GM19463 (cell line): Measurements from ENCODE around the gene INSR.
"Not testable (repeated sequence)": the region's sequence is repeated elsewhere in the genome, so short reads cannot be mapped to it uniquely, and the experiment has no call there.

Experiments used
- ATAC-seq: cut with Tn5 transposase; IDR thresholded peaks from one replicate; pipeline ENCODE4 v1.9.1; 2021; ENCODE audit warnings: mild to moderate bottlenecking, moderate library complexity; ENCODE audit not compliant: unreplicated experiment

Gene INSR

GRCh38 chr19:7258041-7258839 is 36.0 kb downstream of the INSR start:
- no peak for ATAC-seq

- no peak for ATAC-seq
Observed at GRCh38 chr19:7257148-7258040, 36.8 kb downstream of the INSR start.

GRCh38 chr19:7255631-7256030 is 38.6 kb downstream of the INSR start:
- no peak for ATAC-seq

- ATAC-seq, result no peak
Observed at GRCh38 chr19:7255119-7255518, 39.1 kb downstream of the INSR start.

GRCh38 chr19:7254590-7254989 is 39.6 kb downstream of the INSR start:
- ATAC-seq, result no peak

GRCh38 chr19:7252364-7252763 is 41.9 kb downstream of the INSR start:
- ATAC-seq, result no peak

GRCh38 chr19:7251494-7251893 is 42.7 kb downstream of the INSR start:
- no peak for ATAC-seq

- ATAC-seq, result no peak
Observed at GRCh38 chr19:7250951-7251350, 43.3 kb downstream of the INSR start.

GRCh38 chr19:7250057-7250596 is 44.1 kb downstream of the INSR start:
- no peak for ATAC-seq

GRCh38 chr19:7247155-7247554 is 47.1 kb downstream of the INSR start:
- no peak for ATAC-seq

- ATAC-seq, result no peak
Observed at GRCh38 chr19:7246601-7247000, 47.6 kb downstream of the INSR start.

GRCh38 chr19:7242601-7243258 is 51.5 kb downstream of the INSR start:
- no peak for ATAC-seq

- ATAC-seq, result no peak
Observed at GRCh38 chr19:7238051-7238450, 56.2 kb downstream of the INSR start.

- no peak for ATAC-seq
Observed at GRCh38 chr19:7236153-7236552, 58.1 kb downstream of the INSR start.

- no peak for ATAC-seq
Observed at GRCh38 chr19:7230826-7231225, 63.4 kb downstream of the INSR start.

GRCh38 chr19:7229735-7230134 is 64.5 kb downstream of the INSR start:
- ATAC-seq, result no peak

- ATAC-seq, result no peak
Observed at GRCh38 chr19:7228935-7229541, 65.2 kb downstream of the INSR start.

- ATAC-seq, result no peak
Observed at GRCh38 chr19:7227735-7228134, 66.5 kb downstream of the INSR start.

- not testable (repeated sequence) for ATAC-seq
Observed at GRCh38 chr19:7227149-7227548, 67.1 kb downstream of the INSR start.

GRCh38 chr19:7226739-7227138 is 67.5 kb downstream of the INSR start:
- no peak for ATAC-seq

- ATAC-seq, result no peak
Observed at GRCh38 chr19:7225741-7226140, 68.5 kb downstream of the INSR start.
